ENCODE measurements around the gene ADAMTSL3.

DNA sequence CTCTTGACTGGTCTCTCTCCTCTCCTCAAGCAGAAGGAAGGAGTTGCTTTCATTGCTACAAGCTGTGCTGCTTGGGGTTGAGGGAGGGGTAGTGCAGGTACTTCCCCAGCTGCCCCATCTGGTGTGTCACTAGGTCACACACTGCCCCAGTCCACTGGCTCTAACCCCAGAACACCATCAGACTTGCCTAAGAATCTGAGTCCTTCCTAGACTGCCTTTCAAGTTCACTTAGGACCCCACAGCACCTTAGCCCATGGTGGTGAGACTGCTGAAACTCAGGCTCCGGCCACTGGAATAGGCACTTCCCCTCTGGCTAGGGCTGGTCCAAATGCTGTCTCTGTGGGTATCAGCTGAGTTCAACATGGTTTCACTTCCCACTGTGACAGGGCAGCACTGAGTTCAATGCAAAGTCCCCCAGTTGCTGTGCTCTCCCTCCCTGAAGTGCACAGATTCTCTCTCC, 301.9 kb downstream of the ADAMTSL3 start:
- no peak for TF ChIP-seq CTCF (IDR thresholded peaks at IDR 0.05)
- no peak for TF ChIP-seq ZFX (IDR thresholded peaks at IDR 0.05; ENCODE audit: borderline replicate concordance)
